ENCODE data around the gene RBFA.

RBFA gene

GRCh38 chr18:80074697-80075096 is 40.5 kb downstream of the RBFA start:
- no peak for DNase-seq (ENCODE audit: low read depth in 2 of 2)

GRCh38 chr18:80075940-80076339 is 41.7 kb downstream of the RBFA start:
- DNase-seq (ENCODE audit: low read depth in 2 of 2), result no peak

GRCh38 chr18:80076379-80076778 is 42.1 kb downstream of the RBFA start:
- DNase-seq (ENCODE audit: low read depth in 2 of 2), result no peak

- DNase-seq (ENCODE audit: low read depth in 2 of 2), result no peak
These were observed 43.6 kb downstream of the RBFA start for GRCh38 chr18:80077873-80078272.
